Caco-2 (cell line): ENCODE results near the gene THY1. TPM values are rescaled to one million over a fixed set of nuclear protein-coding genes. Genes with fewer than 3 reads are reported as not detected.

ENCODE experiments used
- BruUV-seq: library from RNA; stranded (reverse); fragments of 400-500 nt; replicated peaks from 2 replicates; lab custom pipeline; 2021; lab: Mats Ljungman, UMichigan
- CTCF ChIA-PET: fragments of 300-600 bp; sonication (Branson Sonifier 250); formaldehyde crosslinking; loops from one replicate; lab custom pipeline; 2022; ENCODE audit warnings: antibody characterized with exemption; lab: Charles Lee
- POLR2A ChIA-PET: fragments of 300-600 bp; sonication (Branson Sonifier 250); formaldehyde crosslinking; loops from one replicate; lab custom pipeline; 2022; ENCODE audit warnings: antibody characterized with exemption; lab: Charles Lee
- DNase-seq, 2 experiments: peaks; one replicate each; pipeline versions ENCODE4 v3.0.0 to v3.0.0-alpha.2; 2020 to 2022
- H3K27me3 ChIP-seq: replicated peaks from 2 replicates; pipeline ENCODE4 v1.6.0; 2011; ENCODE audit warnings: low read length; ENCODE audit not compliant: control insufficient read depth, insufficient read depth
- H3K36me3 ChIP-seq: 2 replicates; pipeline ENCODE4 v1.5.1; 2011; ENCODE audit warnings: low read length; ENCODE audit not compliant: control insufficient read depth, insufficient read depth
- H3K4me1 ChIP-seq: fragments of 250-450 bp; sonication (Bioruptor Pico); 2 replicates; pipeline ENCODE4 v1.5.1; 2020; ENCODE audit warnings: mild to moderate bottlenecking
- H3K4me3 ChIP-seq: 2 replicates; pipeline ENCODE4 v1.5.1; 2011; ENCODE audit warnings: low read depth, mild to moderate bottlenecking, control low read depth, low read length
- H3K9me3 ChIP-seq: fragments of 250-450 bp; sonication (Bioruptor Pico); 2 replicates; pipeline ENCODE4 v1.5.1; 2020; ENCODE audit warnings: mild to moderate bottlenecking, moderate library complexity
- H3K27ac Mint-ChIP-seq: one replicate; pipeline ENCODE4 v1.8.0; 2022; ENCODE audit warnings: mixed read lengths; ENCODE audit not compliant: unreplicated experiment
- H3K27me3 Mint-ChIP-seq: one replicate; pipeline ENCODE4 v1.8.0; 2022; ENCODE audit warnings: mixed read lengths; ENCODE audit not compliant: insufficient read depth, unreplicated experiment
- H3K36me3 Mint-ChIP-seq: one replicate; pipeline ENCODE4 v1.8.0; 2022; ENCODE audit warnings: mild to moderate bottlenecking, mixed read lengths; ENCODE audit not compliant: insufficient read depth, unreplicated experiment
- H3K4me1 Mint-ChIP-seq: one replicate; pipeline ENCODE4 v1.8.0; 2022; ENCODE audit warnings: low read depth, mixed read lengths; ENCODE audit not compliant: unreplicated experiment
- H3K4me3 Mint-ChIP-seq: one replicate; pipeline ENCODE4 v1.8.0; 2022; ENCODE audit warnings: mild to moderate bottlenecking, moderate library complexity, mixed read lengths; ENCODE audit not compliant: unreplicated experiment
- H3K9me3 Mint-ChIP-seq: one replicate; pipeline ENCODE4 v1.8.0; 2022; ENCODE audit warnings: mixed read lengths; ENCODE audit not compliant: unreplicated experiment
- intact Hi-C: fragments of 100-400 bp; cut with micrococcal nuclease; formaldehyde crosslinking; loops from one replicate; pipeline ENCODE4 v1.10.0; 2022; ENCODE audit not compliant: unreplicated experiment
- total RNA-seq: library from RNA; stranded (reverse); gene quantifications from 2 replicates; pipeline ENCODE4 v1.2.3, GENCODE V29; 2022
- TF ChIP-seq, protein P1 (sequence below), 2 experiments: fragments of 200-600 bp in 1 of 2; IDR thresholded peaks; 1 replicate in 1 of 2; 2 replicates in 1 of 2; pipeline versions ENCODE4 v1.5.1 to v1.8.0; 2011 to 2022; ENCODE audit warnings: antibody characterized with exemption in 1 of 2, control low read depth in 1 of 2, inconsistent platforms in 1 of 2, low read depth in 1 of 2, low read length in 1 of 2, mild to moderate bottlenecking in 1 of 2, moderate library complexity in 1 of 2; ENCODE audit not compliant: insufficient read depth in 1 of 2, severe bottlenecking in 1 of 2, unreplicated experiment in 1 of 2

THY1 gene
- total RNA-seq, 1 experiment from 2014 or later = not detected

- H3K36me3 Mint-ChIP-seq = no peaks in the 10 kb centered on the region
- ChIA-PET CTCF (no interaction called here), POLR2A (no interaction called here)
- DNase-seq = no peak
- Histone ChIP-seq H3K27me3 (no peaks in the 10 kb centered on the region), H3K4me3 (no peak overlapping the region), H3K4me1 (peaks cover 6% of the 10 kb centered on the region; the same call in 1 of the 2 replicates), H3K36me3 (no peaks in the 10 kb centered on the region), H3K9me3 (no peaks in the 10 kb centered on the region)
- H3K9me3 Mint-ChIP-seq = no peaks in the 10 kb centered on the region
- intact Hi-C loops = loop anchor here (5.0 kb wide), 1 partner anchor 1649 kb away; the partner anchor contains the start of gene DSCAML1
- H3K27me3 Mint-ChIP-seq = peaks cover 5% of the 10 kb centered on the region
- TF ChIP-seq, protein P1, sequence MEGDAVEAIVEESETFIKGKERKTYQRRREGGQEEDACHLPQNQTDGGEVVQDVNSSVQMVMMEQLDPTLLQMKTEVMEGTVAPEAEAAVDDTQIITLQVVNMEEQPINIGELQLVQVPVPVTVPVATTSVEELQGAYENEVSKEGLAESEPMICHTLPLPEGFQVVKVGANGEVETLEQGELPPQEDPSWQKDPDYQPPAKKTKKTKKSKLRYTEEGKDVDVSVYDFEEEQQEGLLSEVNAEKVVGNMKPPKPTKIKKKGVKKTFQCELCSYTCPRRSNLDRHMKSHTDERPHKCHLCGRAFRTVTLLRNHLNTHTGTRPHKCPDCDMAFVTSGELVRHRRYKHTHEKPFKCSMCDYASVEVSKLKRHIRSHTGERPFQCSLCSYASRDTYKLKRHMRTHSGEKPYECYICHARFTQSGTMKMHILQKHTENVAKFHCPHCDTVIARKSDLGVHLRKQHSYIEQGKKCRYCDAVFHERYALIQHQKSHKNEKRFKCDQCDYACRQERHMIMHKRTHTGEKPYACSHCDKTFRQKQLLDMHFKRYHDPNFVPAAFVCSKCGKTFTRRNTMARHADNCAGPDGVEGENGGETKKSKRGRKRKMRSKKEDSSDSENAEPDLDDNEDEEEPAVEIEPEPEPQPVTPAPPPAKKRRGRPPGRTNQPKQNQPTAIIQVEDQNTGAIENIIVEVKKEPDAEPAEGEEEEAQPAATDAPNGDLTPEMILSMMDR (IDR thresholded peaks at IDR 0.05; ENCODE audit: insufficient read depth in 1 of 2, low read depth in 1 of 2, low read length in 1 of 2, severe bottlenecking in 1 of 2, unreplicated experiment in 1 of 2) = no peak
- no TSS peak for BruUV-seq
- no peak overlapping the region for H3K4me3 Mint-ChIP-seq
- H3K27ac Mint-ChIP-seq = no peak overlapping the region
- H3K4me1 Mint-ChIP-seq = no peaks in the 10 kb centered on the region
Observed at GRCh38 chr11:119445850-119446249, 22.9 kb upstream of the THY1 start.

GRCh38 chr11:119445379-119445778, 22.4 kb upstream of the THY1 start:
- H3K36me3 ChIP-seq = no peaks in the 10 kb centered on the region
- intact Hi-C loops = loop anchor here (5.0 kb wide), 1 partner anchor 1648 kb away; the partner anchor contains the start of gene DSCAML1
- H3K9me3 ChIP-seq = no peaks in the 10 kb centered on the region
- ChIA-PET POLR2A (no interaction called here), CTCF (no interaction called here)
- peaks cover 6% of the 10 kb centered on the region; the same call in 1 of the 2 replicates for H3K4me1 ChIP-seq
- no peak overlapping the region for H3K4me3 Mint-ChIP-seq
- H3K9me3 Mint-ChIP-seq = no peaks in the 10 kb centered on the region
- H3K4me1 Mint-ChIP-seq = no peaks in the 10 kb centered on the region
- H3K27me3 ChIP-seq = no peaks in the 10 kb centered on the region
- TF ChIP-seq, protein P1 (IDR thresholded peaks at IDR 0.05; ENCODE audit: insufficient read depth in 1 of 2, low read depth in 1 of 2, low read length in 1 of 2, severe bottlenecking in 1 of 2, unreplicated experiment in 1 of 2) = no peak
- no peaks in the 10 kb centered on the region for H3K36me3 Mint-ChIP-seq
- no peak overlapping the region for H3K4me3 ChIP-seq
- H3K27ac Mint-ChIP-seq = no peak overlapping the region
- BruUV-seq = no TSS peak
- peaks cover 5% of the 10 kb centered on the region for H3K27me3 Mint-ChIP-seq
- no peak for DNase-seq

DNA sequence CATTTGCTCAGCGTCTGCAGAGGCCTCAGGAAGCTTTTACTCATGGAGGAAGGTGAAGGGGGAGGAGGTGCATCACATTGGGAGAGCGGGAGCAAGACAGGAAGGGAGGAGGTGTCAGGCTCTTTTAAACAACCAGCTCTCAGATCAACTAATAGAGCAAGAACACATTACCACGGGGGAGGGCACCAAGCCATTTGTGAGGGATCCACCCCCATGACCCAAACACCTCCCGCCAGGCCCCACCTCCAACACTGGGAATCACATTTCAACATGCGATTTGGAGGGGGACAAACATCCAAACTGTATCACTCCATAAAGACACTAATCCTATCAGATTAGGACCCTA, 18.9 kb upstream of the THY1 start:
- no peak overlapping the region for H3K4me3 ChIP-seq
- Mint-ChIP-seq H3K9me3 (no peaks in the 10 kb centered on the region), H3K27me3 (peaks cover 5% of the 10 kb centered on the region), H3K4me3 (no peak overlapping the region), H3K4me1 (no peaks in the 10 kb centered on the region), H3K36me3 (peaks cover 6% of the 10 kb centered on the region), H3K27ac (no peak overlapping the region)
- POLR2A ChIA-PET = no interaction called here
- intact Hi-C loops = no loop called here
- CTCF ChIA-PET = interaction anchor here (0.6 kb wide), 1 partner anchor 33 kb away, joined by 3 read pairs; no protein-coding TSS in a partner anchor
- H3K36me3 ChIP-seq = no peaks in the 10 kb centered on the region
- no peaks in the 10 kb centered on the region for H3K27me3 ChIP-seq
- TF ChIP-seq, protein P1 (IDR thresholded peaks at IDR 0.05; ENCODE audit: insufficient read depth in 1 of 2, low read depth in 1 of 2, low read length in 1 of 2, severe bottlenecking in 1 of 2, unreplicated experiment in 1 of 2) = no peak
- H3K4me1 ChIP-seq = peaks cover 6% of the 10 kb centered on the region; the same call in 1 of the 2 replicates
- H3K9me3 ChIP-seq = no peaks in the 10 kb centered on the region
- DNase-seq = no peak
- BruUV-seq = no TSS peak
